ENCODE measurements around the gene FIBP.

DNA sequence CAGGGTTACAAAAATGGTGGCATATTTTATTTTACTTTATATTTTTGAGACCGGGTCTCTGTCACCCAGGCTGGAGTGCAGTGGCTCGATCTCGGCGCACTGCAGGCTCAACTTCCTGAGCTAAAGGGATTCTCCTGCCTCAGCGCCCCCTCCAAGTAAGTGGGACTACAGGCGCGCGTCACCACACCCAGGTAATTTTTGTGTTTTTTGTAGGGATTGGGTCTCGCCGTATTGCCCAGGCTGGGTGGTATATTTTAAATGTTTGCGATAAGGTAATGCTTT lies 12.6 kb upstream of the FIBP start:
- TF ChIP-seq, protein P1, sequence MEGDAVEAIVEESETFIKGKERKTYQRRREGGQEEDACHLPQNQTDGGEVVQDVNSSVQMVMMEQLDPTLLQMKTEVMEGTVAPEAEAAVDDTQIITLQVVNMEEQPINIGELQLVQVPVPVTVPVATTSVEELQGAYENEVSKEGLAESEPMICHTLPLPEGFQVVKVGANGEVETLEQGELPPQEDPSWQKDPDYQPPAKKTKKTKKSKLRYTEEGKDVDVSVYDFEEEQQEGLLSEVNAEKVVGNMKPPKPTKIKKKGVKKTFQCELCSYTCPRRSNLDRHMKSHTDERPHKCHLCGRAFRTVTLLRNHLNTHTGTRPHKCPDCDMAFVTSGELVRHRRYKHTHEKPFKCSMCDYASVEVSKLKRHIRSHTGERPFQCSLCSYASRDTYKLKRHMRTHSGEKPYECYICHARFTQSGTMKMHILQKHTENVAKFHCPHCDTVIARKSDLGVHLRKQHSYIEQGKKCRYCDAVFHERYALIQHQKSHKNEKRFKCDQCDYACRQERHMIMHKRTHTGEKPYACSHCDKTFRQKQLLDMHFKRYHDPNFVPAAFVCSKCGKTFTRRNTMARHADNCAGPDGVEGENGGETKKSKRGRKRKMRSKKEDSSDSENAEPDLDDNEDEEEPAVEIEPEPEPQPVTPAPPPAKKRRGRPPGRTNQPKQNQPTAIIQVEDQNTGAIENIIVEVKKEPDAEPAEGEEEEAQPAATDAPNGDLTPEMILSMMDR (IDR thresholded peaks at IDR 0.05), result no peak
- TF ChIP-seq POLR2A (IDR thresholded peaks at IDR 0.05), result no peak
- TF ChIP-seq EP300 (IDR thresholded peaks at IDR 0.05), result no peak
